Measurements from ENCODE around the gene OLFML2B.

DNA sequence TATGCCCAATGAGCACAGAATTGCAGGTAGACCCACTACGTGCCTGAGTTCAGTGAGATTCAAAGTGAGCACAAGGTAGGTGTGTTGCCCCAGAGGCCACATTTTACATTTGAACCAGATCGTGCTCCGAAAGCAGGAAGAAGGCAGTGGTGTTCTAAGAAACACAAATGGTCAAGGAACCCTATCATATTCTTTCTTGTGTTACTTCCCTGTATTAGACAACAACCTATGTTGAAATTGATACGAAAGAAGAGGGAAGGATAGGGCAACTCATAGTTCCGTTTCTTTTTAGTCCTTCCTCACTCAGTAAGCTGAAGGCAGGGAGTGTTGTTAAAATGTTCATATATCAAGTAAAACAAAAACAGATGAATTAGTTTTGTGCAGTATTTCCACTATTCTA lies 33.9 kb downstream of the OLFML2B start:
- TF ChIP-seq, protein P1, sequence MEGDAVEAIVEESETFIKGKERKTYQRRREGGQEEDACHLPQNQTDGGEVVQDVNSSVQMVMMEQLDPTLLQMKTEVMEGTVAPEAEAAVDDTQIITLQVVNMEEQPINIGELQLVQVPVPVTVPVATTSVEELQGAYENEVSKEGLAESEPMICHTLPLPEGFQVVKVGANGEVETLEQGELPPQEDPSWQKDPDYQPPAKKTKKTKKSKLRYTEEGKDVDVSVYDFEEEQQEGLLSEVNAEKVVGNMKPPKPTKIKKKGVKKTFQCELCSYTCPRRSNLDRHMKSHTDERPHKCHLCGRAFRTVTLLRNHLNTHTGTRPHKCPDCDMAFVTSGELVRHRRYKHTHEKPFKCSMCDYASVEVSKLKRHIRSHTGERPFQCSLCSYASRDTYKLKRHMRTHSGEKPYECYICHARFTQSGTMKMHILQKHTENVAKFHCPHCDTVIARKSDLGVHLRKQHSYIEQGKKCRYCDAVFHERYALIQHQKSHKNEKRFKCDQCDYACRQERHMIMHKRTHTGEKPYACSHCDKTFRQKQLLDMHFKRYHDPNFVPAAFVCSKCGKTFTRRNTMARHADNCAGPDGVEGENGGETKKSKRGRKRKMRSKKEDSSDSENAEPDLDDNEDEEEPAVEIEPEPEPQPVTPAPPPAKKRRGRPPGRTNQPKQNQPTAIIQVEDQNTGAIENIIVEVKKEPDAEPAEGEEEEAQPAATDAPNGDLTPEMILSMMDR (IDR thresholded peaks at IDR 0.05; ENCODE audit: poor library complexity): no peak
- no peak for TF ChIP-seq EZH2 (IDR thresholded peaks at IDR 0.05; ENCODE audit: borderline replicate concordance)

Data from hepatocyte (in vitro differentiated cells).